ENCODE results near the gene RABL6.
"Not testable (repeated sequence)": the region's sequence is repeated elsewhere in the genome, so short reads cannot be mapped to it uniquely, and the experiment has no call there.

Gene RABL6

GRCh38 chr9:136862849-136863622, 55.3 kb downstream of the RABL6 start:
- no peak overlapping the region for H3K27ac ChIP-seq (ENCODE audit: insufficient read depth, low read depth, low read length, poor library complexity, severe bottlenecking)
- no peaks in the 10 kb centered on the region for H3K27me3 ChIP-seq (ENCODE audit: control insufficient read depth, insufficient read depth, low read length, poor library complexity, severe bottlenecking)
- H3K4me1 ChIP-seq (ENCODE audit: control insufficient read depth, insufficient read depth, low read length), result peaks cover 7% of the 10 kb centered on the region
- 93 to 96% methylated on average over 31 of the region's 31 CpGs for WGBS, 2 experiments
- H3K9me3 ChIP-seq (ENCODE audit: control insufficient read depth, low read length), result no peaks in the 10 kb centered on the region
- H3K36me3 ChIP-seq (ENCODE audit: control insufficient read depth, insufficient read depth, low read length), result peaks cover 37% of the 10 kb centered on the region
- H3K4me3 ChIP-seq (ENCODE audit: insufficient read depth, low read depth, low read length), result no peak overlapping the region

- peaks cover 37% of the 10 kb centered on the region for H3K36me3 ChIP-seq (ENCODE audit: control insufficient read depth, insufficient read depth, low read length)
- no peak overlapping the region for H3K27ac ChIP-seq (ENCODE audit: insufficient read depth, low read depth, low read length, poor library complexity, severe bottlenecking)
- no peaks in the 10 kb centered on the region for H3K9me3 ChIP-seq (ENCODE audit: control insufficient read depth, low read length)
- no peak overlapping the region for H3K4me3 ChIP-seq (ENCODE audit: insufficient read depth, low read depth, low read length)
- 92 to 97% methylated on average over 12 of the region's 12 CpGs for WGBS, 2 experiments
- no peaks in the 10 kb centered on the region for H3K27me3 ChIP-seq (ENCODE audit: control insufficient read depth, insufficient read depth, low read length, poor library complexity, severe bottlenecking)
- H3K4me1 ChIP-seq (ENCODE audit: control insufficient read depth, insufficient read depth, low read length), result peaks cover 7% of the 10 kb centered on the region
Measured at GRCh38 chr9:136863623-136864273, 56.0 kb downstream of the RABL6 start.

- Histone ChIP-seq H3K4me1 (ENCODE audit: control insufficient read depth, insufficient read depth, low read length) (peaks cover 7% of the 10 kb centered on the region), H3K36me3 (ENCODE audit: control insufficient read depth, insufficient read depth, low read length) (peaks cover 37% of the 10 kb centered on the region), H3K9me3 (ENCODE audit: control insufficient read depth, low read length) (no peaks in the 10 kb centered on the region), H3K4me3 (ENCODE audit: insufficient read depth, low read depth, low read length) (peak overlapping the region; percentile 71), H3K27ac (ENCODE audit: insufficient read depth, low read depth, low read length, poor library complexity, severe bottlenecking) (no peak overlapping the region), H3K27me3 (ENCODE audit: control insufficient read depth, insufficient read depth, low read length, poor library complexity, severe bottlenecking) (no peaks in the 10 kb centered on the region)
- WGBS, 2 experiments, result 70 to 71% methylated on average over 11 of the region's 11 CpGs
Measured at GRCh38 chr9:136865041-136865767, 57.5 kb downstream of the RABL6 start.

GRCh38 chr9:136865768-136866103, 58.0 kb downstream of the RABL6 start:
- Histone ChIP-seq H3K27me3 (ENCODE audit: control insufficient read depth, insufficient read depth, low read length, poor library complexity, severe bottlenecking) (no peaks in the 10 kb centered on the region), H3K27ac (ENCODE audit: insufficient read depth, low read depth, low read length, poor library complexity, severe bottlenecking) (peak overlapping the region; percentile 30), H3K36me3 (ENCODE audit: control insufficient read depth, insufficient read depth, low read length) (peaks cover 33% of the 10 kb centered on the region), H3K4me1 (ENCODE audit: control insufficient read depth, insufficient read depth, low read length) (peaks cover 7% of the 10 kb centered on the region), H3K4me3 (ENCODE audit: insufficient read depth, low read depth, low read length) (peak overlapping the region; percentile 71), H3K9me3 (ENCODE audit: control insufficient read depth, low read length) (no peaks in the 10 kb centered on the region)
- WGBS, 2 experiments, result 0% methylated on average over 20 of the region's 20 CpGs

- not testable (repeated sequence) for H3K27me3 ChIP-seq (ENCODE audit: control insufficient read depth, insufficient read depth, low read length, poor library complexity, severe bottlenecking); H3K27ac ChIP-seq (ENCODE audit: insufficient read depth, low read depth, low read length, poor library complexity, severe bottlenecking); H3K4me1 ChIP-seq (ENCODE audit: control insufficient read depth, insufficient read depth, low read length); H3K9me3 ChIP-seq (ENCODE audit: control insufficient read depth, low read length)
- 92 to 93% methylated on average over 29 of the region's 29 CpGs for WGBS, 2 experiments
- peak overlapping the region; percentile 44 for H3K4me3 ChIP-seq (ENCODE audit: insufficient read depth, low read depth, low read length)
- peaks cover 22% of the 10 kb centered on the region for H3K36me3 ChIP-seq (ENCODE audit: control insufficient read depth, insufficient read depth, low read length)
Measured at GRCh38 chr9:136866898-136867421, 59.2 kb downstream of the RABL6 start.

GRCh38 chr9:136867480-136867879, 59.7 kb downstream of the RABL6 start:
- Histone ChIP-seq H3K4me3 (ENCODE audit: insufficient read depth, low read depth, low read length) (no peak overlapping the region), H3K27ac (ENCODE audit: insufficient read depth, low read depth, low read length, poor library complexity, severe bottlenecking) (no peak overlapping the region), H3K27me3 (ENCODE audit: control insufficient read depth, insufficient read depth, low read length, poor library complexity, severe bottlenecking) (no peaks in the 10 kb centered on the region), H3K4me1 (ENCODE audit: control insufficient read depth, insufficient read depth, low read length) (peaks cover 7% of the 10 kb centered on the region), H3K9me3 (ENCODE audit: control insufficient read depth, low read length) (no peaks in the 10 kb centered on the region), H3K36me3 (ENCODE audit: control insufficient read depth, insufficient read depth, low read length) (peaks cover 17% of the 10 kb centered on the region)
- WGBS, 2 experiments, result 96 to 97% methylated on average over 18 of the region's 18 CpGs

- H3K4me1 ChIP-seq (ENCODE audit: control insufficient read depth, insufficient read depth, low read length), result peaks cover 7% of the 10 kb centered on the region
- WGBS, 2 experiments, result 94 to 96% methylated on average over 18 of the region's 18 CpGs
- no peaks in the 10 kb centered on the region for H3K9me3 ChIP-seq (ENCODE audit: control insufficient read depth, low read length)
- no peak overlapping the region for H3K27ac ChIP-seq (ENCODE audit: insufficient read depth, low read depth, low read length, poor library complexity, severe bottlenecking)
- no peaks in the 10 kb centered on the region for H3K27me3 ChIP-seq (ENCODE audit: control insufficient read depth, insufficient read depth, low read length, poor library complexity, severe bottlenecking)
- peaks cover 13% of the 10 kb centered on the region for H3K36me3 ChIP-seq (ENCODE audit: control insufficient read depth, insufficient read depth, low read length)
- H3K4me3 ChIP-seq (ENCODE audit: insufficient read depth, low read depth, low read length), result no peak overlapping the region
Measured at GRCh38 chr9:136867917-136868316, 60.2 kb downstream of the RABL6 start.

GRCh38 chr9:136868644-136869043, 60.9 kb downstream of the RABL6 start:
- Histone ChIP-seq H3K9me3 (ENCODE audit: control insufficient read depth, low read length) (no peaks in the 10 kb centered on the region), H3K4me3 (ENCODE audit: insufficient read depth, low read depth, low read length) (no peak overlapping the region)
- WGBS, 2 experiments, result 95 to 96% methylated on average over 11 of the region's 11 CpGs

GRCh38 chr9:136869611-136870010, 61.9 kb downstream of the RABL6 start:
- WGBS, 2 experiments, result 91 to 93% methylated on average over 2 of the region's 2 CpGs
- not testable (repeated sequence) for H3K36me3 ChIP-seq (ENCODE audit: control insufficient read depth, insufficient read depth, low read length); H3K27ac ChIP-seq (ENCODE audit: insufficient read depth, low read depth, low read length, poor library complexity, severe bottlenecking); H3K27me3 ChIP-seq (ENCODE audit: control insufficient read depth, insufficient read depth, low read length, poor library complexity, severe bottlenecking); H3K4me3 ChIP-seq (ENCODE audit: insufficient read depth, low read depth, low read length); H3K9me3 ChIP-seq (ENCODE audit: control insufficient read depth, low read length); H3K4me1 ChIP-seq (ENCODE audit: control insufficient read depth, insufficient read depth, low read length)

More at GRCh38 chr9:136868644-136869043, 60.9 kb downstream of the RABL6 start:
- H3K27ac ChIP-seq (ENCODE audit: insufficient read depth, low read depth, low read length, poor library complexity, severe bottlenecking), result no peak overlapping the region
- peaks cover 7% of the 10 kb centered on the region for H3K4me1 ChIP-seq (ENCODE audit: control insufficient read depth, insufficient read depth, low read length)
- peaks cover 6% of the 10 kb centered on the region for H3K36me3 ChIP-seq (ENCODE audit: control insufficient read depth, insufficient read depth, low read length)
- no peaks in the 10 kb centered on the region for H3K27me3 ChIP-seq (ENCODE audit: control insufficient read depth, insufficient read depth, low read length, poor library complexity, severe bottlenecking)

GRCh38 chr9:136875155-136875554, 67.4 kb downstream of the RABL6 start:
- no peak overlapping the region for H3K27ac ChIP-seq (ENCODE audit: insufficient read depth, low read depth, low read length, poor library complexity, severe bottlenecking)
- no peaks in the 10 kb centered on the region for H3K36me3 ChIP-seq (ENCODE audit: control insufficient read depth, insufficient read depth, low read length)
- H3K27me3 ChIP-seq (ENCODE audit: control insufficient read depth, insufficient read depth, low read length, poor library complexity, severe bottlenecking), result no peaks in the 10 kb centered on the region
- 91 to 92% methylated on average over 6 of the region's 6 CpGs for WGBS, 2 experiments
- no peaks in the 10 kb centered on the region for H3K4me1 ChIP-seq (ENCODE audit: control insufficient read depth, insufficient read depth, low read length)
- no peak overlapping the region for H3K4me3 ChIP-seq (ENCODE audit: insufficient read depth, low read depth, low read length)
- H3K9me3 ChIP-seq (ENCODE audit: control insufficient read depth, low read length), result no peaks in the 10 kb centered on the region

Measured in ectodermal cell (in vitro differentiated cells).